ENCODE data around the gene GINS1. TPM values are rescaled to one million over a fixed set of nuclear protein-coding genes. Genes with fewer than 3 reads are reported as not detected.
"Not testable (repeated sequence)": the region's sequence is repeated elsewhere in the genome, so short reads cannot be mapped to it uniquely, and the experiment has no call there.

GINS1 gene
- total RNA-seq, 1 experiment from 2014 or later: 40.0 TPM

DNA sequence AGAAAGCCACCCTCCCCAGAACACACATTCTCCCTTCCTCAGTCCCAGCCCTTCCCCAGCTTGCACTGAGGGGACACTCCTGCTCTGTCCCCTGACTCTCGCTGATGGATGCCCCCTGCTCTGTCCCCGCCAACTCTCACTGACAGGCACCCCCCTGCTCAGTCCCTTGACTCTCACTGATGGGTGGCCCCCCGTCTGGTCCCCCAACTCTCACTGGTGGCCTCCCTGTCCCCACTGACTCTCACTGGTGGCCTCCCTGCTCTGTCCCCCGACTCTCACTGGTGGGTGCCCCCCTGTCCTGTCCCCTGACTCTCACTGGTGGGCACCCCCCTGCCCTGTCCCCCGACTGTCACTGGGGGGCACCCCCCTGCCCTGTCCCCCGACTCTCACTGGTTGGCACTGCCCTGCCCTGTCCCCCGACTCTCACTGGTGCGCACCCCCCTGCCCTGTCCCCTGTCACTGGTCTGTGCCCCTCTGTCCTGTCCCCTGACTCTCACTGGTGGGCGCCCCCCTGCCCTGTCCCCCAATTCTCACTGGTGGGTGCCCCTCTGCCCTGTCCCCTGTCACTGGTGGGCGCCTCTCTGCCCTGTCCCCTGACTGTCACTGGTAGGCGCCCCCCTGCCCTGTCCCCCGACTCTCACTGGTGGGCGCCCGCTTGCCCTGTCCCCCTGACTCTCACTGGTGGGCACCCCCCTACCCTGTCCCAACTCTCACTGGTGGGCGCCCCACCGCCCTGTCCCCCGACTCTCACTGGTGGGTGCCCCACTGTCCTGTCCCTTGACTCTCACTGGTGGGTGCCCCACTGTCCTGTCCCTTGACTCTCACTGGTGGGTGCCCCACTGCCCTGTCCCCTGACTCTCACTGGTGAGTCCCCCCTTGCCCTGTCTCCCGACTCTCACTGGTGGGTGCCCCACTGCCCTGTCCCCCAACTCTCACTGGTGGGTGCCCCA, 60.9 kb downstream of the GINS1 start:
- in situ Hi-C loops (cut with HindIII; ENCODE audit: low sequenced_read_pairs): no loop called here
- DNase-seq (ENCODE audit: low spot score): no peak

DNA sequence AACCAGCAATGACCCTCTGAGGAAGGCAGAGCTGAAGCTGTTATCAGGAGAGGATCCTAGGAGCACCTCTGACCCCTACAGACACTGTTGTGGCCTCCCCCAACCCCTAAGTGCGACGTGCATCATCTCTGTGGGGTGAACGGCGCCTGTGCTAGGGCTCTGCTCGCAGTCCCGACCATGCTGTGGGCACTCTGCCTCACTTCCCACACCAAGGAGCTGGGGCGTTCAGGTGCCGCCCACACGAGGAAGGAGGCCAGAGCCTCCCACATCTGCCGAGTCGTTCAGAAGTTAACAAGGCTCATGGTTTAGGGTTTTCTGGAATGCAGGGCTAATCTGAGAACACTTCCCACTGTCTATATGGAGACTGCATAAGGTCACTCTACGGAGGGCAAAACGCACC, 62.1 kb downstream of the GINS1 start:
- in situ Hi-C loops (cut with HindIII; ENCODE audit: low sequenced_read_pairs): no loop called here
- no peak for DNase-seq (ENCODE audit: low spot score)

DNA sequence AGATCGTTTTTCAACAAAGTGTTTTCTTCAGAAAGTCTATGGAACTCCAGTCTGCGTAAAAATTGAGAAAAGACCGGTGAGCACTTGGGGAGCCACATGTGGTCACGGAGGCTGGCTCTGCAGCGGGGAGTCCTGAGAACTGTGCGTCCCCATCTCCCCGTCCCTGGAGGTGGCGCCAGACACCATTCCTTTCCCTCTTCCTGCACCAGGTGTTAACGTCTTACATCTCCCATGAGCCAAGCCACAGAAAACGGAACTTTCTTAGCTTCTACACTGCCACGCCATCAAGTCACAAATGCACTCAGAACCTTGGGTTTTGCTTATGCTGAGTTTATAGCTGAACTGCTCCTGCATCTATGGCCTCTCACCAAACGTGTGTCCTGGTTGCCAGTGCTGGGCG, 62.6 kb downstream of the GINS1 start:
- in situ Hi-C loops (cut with HindIII; ENCODE audit: low sequenced_read_pairs): no loop called here
- DNase-seq (ENCODE audit: low spot score): peak; percentile 29

DNA sequence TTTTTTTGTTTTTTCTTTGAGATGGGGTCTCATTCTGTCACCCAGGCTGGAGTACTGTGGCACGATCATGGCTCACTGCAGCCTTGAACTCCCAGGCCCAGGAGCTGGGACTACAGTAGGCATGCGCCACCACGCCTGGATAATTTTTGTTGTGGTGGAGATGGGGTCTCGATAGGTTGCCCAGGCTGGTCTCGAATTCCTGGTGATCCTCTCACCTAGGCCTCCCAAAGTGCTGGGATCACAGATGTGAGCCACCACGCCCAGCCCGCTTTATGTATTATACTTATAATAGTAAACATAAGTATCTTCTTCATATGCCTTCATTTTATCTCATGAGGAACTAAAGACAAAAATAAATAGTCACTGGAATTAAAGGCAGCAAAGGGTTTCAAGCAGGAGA, 63.5 kb downstream of the GINS1 start:
- in situ Hi-C loops (cut with HindIII; ENCODE audit: low sequenced_read_pairs): no loop called here
- DNase-seq (ENCODE audit: low spot score): no peak

DNA sequence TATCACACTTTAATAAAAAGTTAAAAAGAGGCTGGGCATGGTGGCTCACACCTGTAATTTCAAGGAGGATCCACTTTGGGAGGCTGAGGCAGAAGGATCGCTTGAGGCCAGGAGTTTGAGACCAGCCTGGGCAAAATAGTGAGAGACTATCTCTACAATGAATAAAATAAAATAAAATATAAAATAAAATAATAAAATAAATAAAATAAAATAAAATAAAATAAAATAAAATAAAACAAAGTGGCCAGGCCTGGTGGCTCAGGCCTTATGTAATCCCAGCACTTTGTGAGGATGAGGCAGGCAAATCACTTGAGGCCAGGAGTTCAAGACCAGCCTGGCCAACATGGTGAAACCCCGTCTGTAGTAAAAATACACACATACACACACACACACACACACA, 65.8 kb downstream of the GINS1 start:
- in situ Hi-C loops (cut with HindIII; ENCODE audit: low sequenced_read_pairs); DNase-seq (ENCODE audit: low spot score): not testable (repeated sequence)

DNA sequence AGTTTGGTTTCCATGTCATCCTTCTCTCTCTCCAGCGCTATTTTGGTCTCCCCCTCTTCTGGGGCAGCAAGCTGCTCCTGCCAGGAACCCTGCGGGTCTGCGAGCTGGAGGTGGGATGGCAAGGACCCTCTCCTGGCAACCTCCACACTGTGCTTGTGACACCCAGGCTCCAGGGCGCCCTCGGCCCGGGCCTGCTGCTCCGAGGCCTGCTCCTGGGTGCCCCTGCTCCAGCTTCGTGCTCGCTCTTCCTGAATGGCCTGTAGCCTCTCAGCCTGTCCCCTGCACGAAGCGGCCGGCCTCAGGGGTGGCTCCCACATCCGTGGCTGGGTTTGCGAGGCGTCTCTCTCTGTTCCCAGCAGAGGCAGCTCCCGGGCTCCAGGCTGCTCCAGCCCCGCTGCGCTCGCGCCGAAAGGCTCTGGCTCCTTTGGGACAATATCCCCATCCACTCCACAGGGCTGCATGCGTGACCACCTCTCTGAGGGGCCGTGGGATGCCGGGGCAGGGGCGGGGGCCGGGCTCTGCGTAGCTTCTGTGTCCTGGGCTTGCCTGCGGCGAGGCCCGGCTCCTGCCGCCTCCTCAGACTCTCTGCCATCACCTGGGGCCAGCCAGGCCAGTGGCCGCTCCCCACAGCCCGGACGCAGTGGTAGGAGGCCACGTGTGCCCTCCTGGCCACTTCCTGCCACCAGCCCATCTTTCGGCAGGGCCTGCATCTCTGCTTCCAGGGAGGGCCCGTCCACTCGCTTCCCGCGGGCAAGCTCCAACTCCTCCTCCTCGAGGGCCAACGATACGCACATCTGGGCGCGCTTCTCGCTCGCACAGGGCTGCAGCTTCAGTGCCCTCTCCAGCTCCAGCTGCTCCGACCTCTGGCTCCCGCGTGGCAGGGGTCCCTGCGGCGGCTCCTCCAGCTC, 68.9 kb downstream of the GINS1 start:
- DNase-seq (ENCODE audit: low spot score): no peak
- in situ Hi-C loops (cut with HindIII; ENCODE audit: low sequenced_read_pairs): no loop called here

DNA sequence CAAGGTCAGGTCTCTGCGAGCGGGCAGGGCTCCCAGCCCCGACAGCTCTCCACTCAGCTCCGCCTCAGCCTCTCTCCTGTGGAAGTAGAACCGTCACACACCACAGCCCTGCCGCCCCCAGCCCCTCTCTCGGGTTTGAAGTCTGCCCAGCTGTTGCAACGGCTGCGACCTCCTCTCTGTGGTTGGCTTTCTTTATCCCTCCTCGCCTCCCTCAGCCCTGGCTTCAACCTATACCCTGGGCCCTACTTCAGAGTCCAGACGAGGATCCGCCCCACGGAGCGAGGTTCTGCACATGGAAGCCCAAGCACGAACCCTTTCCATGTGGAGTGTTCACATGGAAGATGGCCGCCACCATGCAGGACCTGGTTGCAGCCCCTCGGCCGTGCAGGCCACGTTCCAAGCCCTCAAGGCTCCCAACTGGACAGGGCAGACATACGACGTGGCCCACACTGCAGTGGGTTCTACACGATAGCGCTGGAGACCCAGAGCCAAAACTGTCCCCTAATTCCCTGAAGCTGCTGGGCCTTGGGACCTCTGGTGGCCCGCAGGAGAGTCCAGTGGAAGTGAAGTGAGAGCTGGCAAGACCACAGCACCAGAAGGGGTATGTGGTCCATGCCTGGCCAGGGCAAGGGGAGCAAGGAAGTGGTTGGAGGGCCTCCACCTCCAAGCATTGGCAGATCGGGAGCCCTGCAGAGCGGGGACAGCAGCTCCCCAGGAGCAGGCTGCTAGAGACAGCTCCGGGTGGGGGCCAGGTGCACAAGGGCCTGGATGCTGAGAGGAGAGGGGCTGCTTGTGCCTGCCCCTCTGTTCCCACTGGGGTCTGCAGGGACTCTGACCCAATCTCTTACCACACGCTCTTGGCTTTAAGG, 69.8 kb downstream of the GINS1 start:
- no peak for DNase-seq (ENCODE audit: low spot score)
- in situ Hi-C loops (cut with HindIII; ENCODE audit: low sequenced_read_pairs): no loop called here

DNA sequence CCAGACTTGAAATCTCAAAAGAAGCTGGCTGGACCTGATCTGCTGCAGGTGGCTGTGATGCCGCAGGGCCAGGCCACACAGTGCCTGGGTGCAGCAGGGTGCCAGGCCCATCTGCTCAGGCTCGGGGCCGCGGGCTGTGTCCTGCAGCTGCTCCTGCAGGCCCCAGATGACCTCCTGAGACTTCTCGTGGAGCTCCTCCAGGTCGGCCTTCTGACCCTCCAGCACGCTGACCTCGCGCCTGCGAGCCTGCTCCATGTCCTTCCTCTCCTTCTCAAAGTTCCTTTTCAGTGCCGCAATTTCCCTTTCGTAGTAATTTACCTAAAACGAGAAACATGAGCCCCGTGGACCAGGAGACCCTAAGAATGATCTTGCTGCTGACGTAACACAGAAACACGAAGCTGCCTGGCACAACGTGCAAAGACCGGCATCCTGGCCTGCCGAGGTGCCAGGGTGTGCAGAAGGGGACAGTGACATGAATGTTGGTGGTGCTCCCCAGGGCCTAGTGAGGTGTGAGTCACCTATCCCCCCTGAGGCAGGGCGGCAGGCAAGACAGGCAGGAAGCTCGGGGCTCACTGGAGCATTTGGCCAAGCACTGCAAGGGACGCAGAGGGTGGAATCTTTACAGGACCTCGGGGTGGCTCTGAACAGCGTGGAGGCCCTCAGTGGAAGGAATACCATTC, 71.6 kb downstream of the GINS1 start:
- DNase-seq (ENCODE audit: low spot score): no peak
- in situ Hi-C loops (cut with HindIII; ENCODE audit: low sequenced_read_pairs): no loop called here

DNA sequence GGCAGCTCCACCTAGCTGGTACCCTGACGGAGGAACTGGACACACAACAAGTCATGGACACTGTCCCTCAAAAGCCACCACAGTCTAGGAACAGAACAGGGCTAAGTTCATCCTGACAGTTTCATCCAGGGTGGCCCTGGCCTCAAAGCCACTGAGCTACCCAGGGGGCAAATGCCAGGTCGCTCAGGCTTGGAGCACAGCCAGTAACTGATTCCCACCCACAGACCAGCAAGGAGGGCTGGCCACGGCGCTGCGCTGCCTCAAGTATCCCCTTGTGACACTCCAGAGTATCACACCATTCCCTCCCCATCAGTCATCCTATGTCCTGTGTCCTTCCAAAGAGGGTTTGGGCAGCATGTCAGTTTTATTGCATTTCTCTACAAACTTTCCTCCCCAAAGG, 72.2 kb downstream of the GINS1 start:
- peak; percentile 28 for DNase-seq (ENCODE audit: low spot score)
- in situ Hi-C loops (cut with HindIII; ENCODE audit: low sequenced_read_pairs): no loop called here

DNA sequence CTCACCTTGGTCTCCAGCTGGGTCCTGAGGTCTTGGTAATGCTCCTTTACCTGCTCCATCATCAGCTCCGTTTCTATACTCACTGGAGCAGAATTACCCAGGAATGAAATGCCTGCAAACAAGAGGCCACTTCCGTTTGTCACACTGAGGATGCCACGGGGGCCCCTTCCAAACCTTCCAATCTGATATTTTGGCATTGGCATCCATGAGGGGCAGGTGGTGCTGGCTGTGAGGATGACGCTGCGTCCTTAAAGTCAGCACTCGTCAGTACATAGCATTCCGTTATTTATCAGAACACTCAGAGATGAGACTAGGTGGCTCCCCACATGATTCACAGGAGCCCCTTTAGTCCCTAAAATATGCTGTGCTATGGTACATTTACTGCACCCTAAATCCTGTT, 72.7 kb downstream of the GINS1 start:
- peak; percentile 74 for DNase-seq (ENCODE audit: low spot score)
- in situ Hi-C loops (cut with HindIII; ENCODE audit: low sequenced_read_pairs): no loop called here

DNA sequence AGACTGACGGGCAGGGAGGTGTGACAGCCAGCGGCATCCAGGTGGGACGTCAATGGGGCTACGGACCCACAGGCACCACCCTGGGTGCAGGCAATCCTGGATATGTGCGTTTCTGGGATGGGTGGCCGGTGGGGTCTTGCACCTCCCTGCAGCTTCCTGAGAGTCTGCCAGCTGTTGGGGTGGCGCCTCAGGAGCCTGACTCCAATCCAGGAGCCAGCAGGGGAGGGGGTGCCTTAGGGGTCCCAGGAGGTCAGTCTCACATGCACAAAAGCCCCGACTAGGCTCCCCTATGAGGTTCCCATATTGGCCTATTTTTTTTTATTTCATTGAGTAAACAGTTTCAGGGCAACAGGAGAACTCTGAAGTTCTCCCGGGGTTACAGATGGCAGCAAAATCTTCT, 73.3 kb downstream of the GINS1 start:
- no peak for DNase-seq (ENCODE audit: low spot score)
- in situ Hi-C loops (cut with HindIII; ENCODE audit: low sequenced_read_pairs): no loop called here

DNA sequence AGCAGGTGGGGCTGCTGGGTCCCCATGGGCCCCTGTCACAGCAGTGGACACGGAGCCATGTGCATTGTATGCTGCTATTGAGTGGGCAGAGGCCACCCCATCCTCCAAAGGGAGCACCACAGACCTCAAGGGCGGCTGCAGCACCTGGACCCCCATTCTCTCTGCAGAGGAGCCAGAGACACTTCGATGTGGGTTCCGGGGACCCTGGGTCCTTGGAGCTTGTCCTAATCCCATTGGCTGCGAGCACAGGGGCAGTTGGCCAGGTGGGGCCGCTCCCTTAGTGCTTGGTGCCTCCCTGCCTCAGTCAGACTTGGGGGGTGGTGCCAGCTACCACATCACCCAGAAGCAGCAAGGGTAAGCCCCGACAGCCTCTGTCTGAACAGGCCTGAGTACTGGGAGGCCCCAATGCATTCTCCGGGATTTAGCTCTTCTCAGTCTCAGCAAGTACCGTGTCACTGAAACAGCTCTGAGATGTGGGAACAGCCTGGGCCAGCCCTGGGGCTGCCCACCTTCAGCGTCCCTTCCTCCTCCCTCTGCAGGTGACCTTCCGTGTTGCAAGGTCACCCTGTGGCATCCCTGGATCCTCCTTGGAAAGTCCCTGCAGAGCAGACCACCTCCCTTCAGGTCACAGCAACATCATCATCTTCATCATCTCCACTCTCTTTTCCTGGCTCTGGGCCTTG, 73.9 kb downstream of the GINS1 start:
- in situ Hi-C loops (cut with HindIII; ENCODE audit: low sequenced_read_pairs): no loop called here
- no peak for DNase-seq (ENCODE audit: low spot score)

DNA sequence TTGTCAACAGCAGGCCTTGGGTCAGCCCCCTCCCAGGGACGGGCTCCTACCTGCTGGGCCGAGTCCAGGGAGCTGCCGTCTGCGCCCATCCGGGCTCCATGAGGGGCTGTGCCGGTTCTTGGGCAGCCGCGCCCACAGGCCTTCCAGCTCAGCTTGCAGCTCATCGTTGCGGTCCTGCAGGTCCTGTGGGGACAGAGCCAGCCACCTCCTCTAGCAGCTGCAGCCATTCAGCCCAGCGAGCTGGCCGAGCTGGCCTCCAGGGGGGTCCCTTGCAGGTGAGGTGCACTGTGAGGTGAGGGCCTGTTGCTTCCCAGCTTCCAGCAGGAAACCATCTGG, 74.4 kb downstream of the GINS1 start:
- no peak for DNase-seq (ENCODE audit: low spot score)
- in situ Hi-C loops (cut with HindIII; ENCODE audit: low sequenced_read_pairs): no loop called here

DNA sequence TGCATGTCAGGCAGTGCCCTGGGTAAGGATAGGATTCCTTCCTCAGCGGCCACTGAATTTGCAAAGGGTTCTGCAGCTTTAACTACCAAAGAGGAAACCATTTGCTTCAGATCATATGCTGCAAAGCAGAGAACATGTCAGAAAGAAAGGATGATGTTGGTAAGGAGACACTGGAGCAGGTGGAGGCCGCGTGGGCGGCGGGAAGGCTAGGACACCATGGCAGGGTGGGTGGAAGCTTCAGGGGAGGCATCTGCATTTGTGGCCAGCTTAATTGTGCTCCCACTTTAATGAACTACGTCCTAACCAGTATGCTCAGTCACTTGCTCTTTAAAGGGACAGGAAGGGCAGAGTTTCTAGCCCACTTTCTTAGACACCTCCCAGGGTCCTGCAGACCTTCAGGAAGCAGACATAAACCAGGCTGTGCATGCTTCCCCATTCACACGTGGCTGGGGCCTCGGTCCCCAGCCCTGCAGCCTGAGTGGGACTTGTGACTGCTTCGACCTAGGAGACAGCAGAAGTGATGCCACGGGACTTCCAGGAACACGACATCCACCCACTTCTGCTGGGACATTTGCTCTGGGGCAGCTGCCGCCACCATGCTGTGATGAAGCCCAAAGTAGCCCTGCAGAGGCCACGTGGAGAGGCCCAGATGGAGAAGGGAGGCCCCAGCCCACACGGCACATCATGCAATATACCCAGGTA, 76.1 kb downstream of the GINS1 start:
- peak; percentile 27 for DNase-seq (ENCODE audit: low spot score)
- in situ Hi-C loops (cut with HindIII; ENCODE audit: low sequenced_read_pairs): no loop called here

DNA sequence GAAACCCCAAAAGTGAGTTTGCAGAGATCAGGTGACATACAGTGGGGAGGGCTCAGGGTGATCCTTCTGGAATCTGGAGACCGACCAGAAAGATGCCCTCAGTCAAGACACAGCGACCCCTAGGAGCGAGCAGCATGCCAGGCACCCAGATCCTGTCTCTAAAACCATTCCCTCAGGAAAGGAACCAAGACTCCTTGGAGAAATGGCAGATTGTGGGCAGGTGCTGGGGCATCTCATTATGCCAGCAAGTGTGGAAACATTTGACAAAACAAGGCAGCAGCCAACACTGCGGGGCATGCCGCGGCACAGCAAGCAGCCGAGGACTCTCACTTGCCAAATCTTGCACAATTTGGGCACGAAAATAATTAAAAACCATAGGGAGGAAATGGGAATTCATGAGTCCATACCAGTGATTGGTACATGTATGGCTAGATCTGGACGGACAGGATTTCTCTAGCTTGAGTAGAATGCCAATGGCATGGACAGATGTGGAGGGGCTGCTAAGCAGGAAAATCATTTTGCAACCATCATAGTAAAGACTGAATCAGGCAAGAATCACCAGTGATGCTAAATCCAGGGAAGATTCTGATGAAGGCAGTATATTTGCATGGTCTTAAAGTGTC, 76.9 kb downstream of the GINS1 start:
- DNase-seq (ENCODE audit: low spot score): peak; percentile 94
- in situ Hi-C loops (cut with HindIII; ENCODE audit: low sequenced_read_pairs): no loop called here

DNA sequence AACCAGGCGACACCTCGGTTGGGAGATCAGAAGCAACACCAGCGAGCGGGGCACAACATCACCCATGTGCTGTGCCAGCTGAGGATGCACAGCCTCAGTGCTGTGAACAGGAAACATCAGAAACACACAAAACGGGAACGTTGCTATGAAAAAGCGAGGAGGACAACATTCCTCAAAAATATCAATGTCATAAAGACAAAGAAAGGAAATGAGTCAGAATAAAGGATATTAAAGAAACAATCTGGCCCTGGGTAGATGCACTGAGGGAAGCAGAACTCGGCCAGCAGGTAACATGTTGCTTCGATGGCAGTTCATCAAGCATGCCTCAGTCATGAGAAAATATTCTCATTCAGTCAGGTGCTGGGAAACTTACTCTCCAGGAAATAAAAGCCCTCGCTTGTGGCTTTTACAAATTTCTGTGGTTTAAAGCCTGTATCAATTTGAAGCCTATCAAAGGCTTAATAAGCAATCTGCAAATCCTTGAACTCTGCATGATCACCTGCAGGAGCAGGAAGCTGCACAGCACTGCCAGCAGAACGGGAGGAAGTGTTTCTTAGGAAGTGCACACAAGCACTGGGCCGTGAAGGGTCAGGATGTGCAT, 77.5 kb downstream of the GINS1 start:
- peak; percentile 77 for DNase-seq (ENCODE audit: low spot score)

DNA sequence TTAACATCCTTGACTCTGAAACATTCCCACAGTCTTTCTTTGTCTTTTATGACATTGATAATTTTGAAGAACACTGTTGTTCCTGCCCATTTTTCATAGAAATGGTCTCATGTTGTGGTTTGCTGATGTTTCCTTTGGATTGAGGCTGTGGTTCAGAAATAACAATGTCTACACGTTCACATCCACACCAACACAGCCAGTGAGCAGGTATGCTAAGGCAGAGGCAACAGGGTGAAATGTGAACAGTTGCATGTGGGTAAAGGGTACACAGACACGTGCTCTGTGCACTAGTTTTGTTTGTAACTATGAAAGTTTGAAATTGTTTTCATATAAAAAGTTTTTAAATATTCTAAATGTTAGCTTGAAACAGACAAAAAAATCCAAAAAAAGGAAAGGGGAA, 78.4 kb downstream of the GINS1 start:
- in situ Hi-C loops (cut with HindIII; ENCODE audit: low sequenced_read_pairs): no loop called here
- peak; percentile 34 for DNase-seq (ENCODE audit: low spot score)

More for the DNA sequence above, 77.5 kb downstream of the GINS1 start:
- in situ Hi-C loops (cut with HindIII; ENCODE audit: low sequenced_read_pairs): no loop called here

Data from G401 (cell line).